H1 (cell line): ENCODE measurements around the gene VEPH1.

Source experiments
- CBX8 ChIP-seq: fragments of 300-800, 300-1000 bp; sonication (generic); IDR thresholded peaks from 2 replicates; pipeline ENCODE4 v1.7.1; 2016; ENCODE audit warnings: low read depth, low read length, borderline replicate concordance
- CTCF ChIP-seq, 3 experiments: IDR thresholded peaks; 1 replicate in 2 of 3; 2 replicates in 1 of 3; pipeline versions ENCODE4 v1.5.1 to v1.6.1; 2011; ENCODE audit warnings: low read length in 3 of 3, mild to moderate bottlenecking in 3 of 3, inconsistent platforms in 2 of 3, low read depth in 1 of 3, moderate library complexity in 1 of 3; ENCODE audit not compliant: insufficient read depth in 1 of 3; ENCODE audit errors: control extremely low read depth in 1 of 3
- EP300 ChIP-seq, 2 experiments: IDR thresholded peaks; 1 replicate in 1 of 2; 2 replicates in 1 of 2; pipeline ENCODE4 v1.6.1; 2011 to 2012; ENCODE audit warnings: low read depth in 2 of 2, low read length in 2 of 2, mild to moderate bottlenecking in 2 of 2, borderline replicate concordance in 1 of 2, inconsistent platforms in 1 of 2, moderate library complexity in 1 of 2
- EZH2 ChIP-seq: fragments of 200-600 bp; sonication (generic); IDR thresholded peaks from 2 replicates; pipeline ENCODE4 v1.7.1; 2012; ENCODE audit warnings: low read depth, mild to moderate bottlenecking, moderate library complexity, low read length, inconsistent platforms; ENCODE audit not compliant: severe bottlenecking
- GABPA ChIP-seq: IDR thresholded peaks from 2 replicates; pipeline ENCODE4 v1.6.1; 2011; ENCODE audit warnings: mild to moderate bottlenecking, low read length, moderate library complexity, borderline replicate concordance; ENCODE audit not compliant: insufficient read depth
- KDM1A ChIP-seq: fragments of 200-600, 300-600 bp; sonication (generic); IDR thresholded peaks from 2 replicates; pipeline ENCODE4 v1.7.1; 2016; ENCODE audit warnings: mild to moderate bottlenecking, low read length, borderline replicate concordance
- MAFK ChIP-seq: IDR thresholded peaks from 2 replicates; pipeline ENCODE4 v1.6.1; 2012; ENCODE audit warnings: low read depth, mild to moderate bottlenecking, improper control_type of control experiment, low read length
- MAX ChIP-seq: IDR thresholded peaks from 2 replicates; pipeline ENCODE4 v1.6.1; 2012; ENCODE audit warnings: inconsistent platforms
- POLR2A ChIP-seq, 2 experiments: IDR thresholded peaks; 1 replicate in 1 of 2; 2 replicates in 1 of 2; pipeline ENCODE4 v1.6.1; 2011; ENCODE audit warnings: low read depth in 2 of 2, low read length in 2 of 2, mild to moderate bottlenecking in 2 of 2; ENCODE audit errors: control extremely low read depth in 1 of 2
- SRF ChIP-seq: IDR thresholded peaks from 2 replicates; pipeline ENCODE4 v1.6.1; 2011; ENCODE audit warnings: mild to moderate bottlenecking, low read depth, low read length, moderate library complexity
- TF ChIP-seq, protein P1 (sequence below): IDR thresholded peaks from 2 replicates; pipeline ENCODE4 v1.6.1; 2011; ENCODE audit warnings: low read depth, mild to moderate bottlenecking, low read length; ENCODE audit not compliant: insufficient read depth

- TF ChIP-seq GABPA: no peak
- no peak for TF ChIP-seq KDM1A
- TF ChIP-seq SRF: no peak
- no peak for TF ChIP-seq CTCF (IDR thresholded peaks at IDR 0.05; ENCODE audit: control extremely low read depth in 1 of 3, insufficient read depth in 1 of 3, low read depth in 1 of 3, low read length in 3 of 3)
- TF ChIP-seq CBX8: no peak
- TF ChIP-seq, protein P1, sequence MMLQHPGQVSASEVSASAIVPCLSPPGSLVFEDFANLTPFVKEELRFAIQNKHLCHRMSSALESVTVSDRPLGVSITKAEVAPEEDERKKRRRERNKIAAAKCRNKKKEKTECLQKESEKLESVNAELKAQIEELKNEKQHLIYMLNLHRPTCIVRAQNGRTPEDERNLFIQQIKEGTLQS: no peak
- TF ChIP-seq POLR2A (IDR thresholded peaks at IDR 0.05; ENCODE audit: control extremely low read depth in 1 of 2, low read depth in 2 of 2, low read length in 2 of 2): no peak
- no peak for TF ChIP-seq EP300 (IDR thresholded peaks at IDR 0.05; ENCODE audit: borderline replicate concordance in 1 of 2, low read depth in 2 of 2, low read length in 2 of 2)
- no peak for TF ChIP-seq MAFK
- no peak for TF ChIP-seq MAX
- TF ChIP-seq EZH2: no peak
Measured at GRCh38 chr3:157459706-157460105, 43.5 kb downstream of the VEPH1 start.
